H9 (cell line): ENCODE results near the gene SPDEF. TPM values are rescaled to one million over a fixed set of nuclear protein-coding genes. Genes with fewer than 3 reads are reported as not detected.

ENCODE experiments used
- DNase-seq: peaks from one replicate; pipeline ENCODE4 v3.0.0-alpha.2; 2017
- H2AFZ ChIP-seq: one replicate; pipeline ENCODE4 v1.6.1; 2013; ENCODE audit warnings: mild to moderate bottlenecking, low read length, control low read depth, moderate library complexity
- H2AK5ac ChIP-seq: 2 replicates; pipeline ENCODE4 v1.6.1; 2013; ENCODE audit warnings: low read length, control low read depth, mixed read lengths; ENCODE audit not compliant: insufficient read length
- H2BK120ac ChIP-seq: one replicate; pipeline ENCODE4 v1.6.1; 2013; ENCODE audit warnings: low read depth, mild to moderate bottlenecking, low read length, control low read depth, inconsistent platforms; ENCODE audit not compliant: poor library complexity, severe bottlenecking
- H2BK12ac ChIP-seq: 2 replicates; pipeline ENCODE4 v1.6.1; 2013; ENCODE audit warnings: low read length, control low read depth, mixed read lengths, low read depth; ENCODE audit not compliant: insufficient read length
- H2BK15ac ChIP-seq: 2 replicates; pipeline ENCODE4 v1.6.1; 2013; ENCODE audit warnings: low read depth, low read length, control low read depth
- H2BK20ac ChIP-seq: one replicate; pipeline ENCODE4 v1.6.1; 2013; ENCODE audit warnings: low read depth, mild to moderate bottlenecking, low read length, control low read depth, inconsistent platforms; ENCODE audit not compliant: poor library complexity, severe bottlenecking
- H2BK5ac ChIP-seq: 2 replicates; pipeline ENCODE4 v1.6.1; 2013; ENCODE audit warnings: low read length, control low read depth, mixed read lengths; ENCODE audit not compliant: insufficient read length
- H3K14ac ChIP-seq: 2 replicates; pipeline ENCODE4 v1.6.1; 2013; ENCODE audit warnings: low read length, control low read depth; ENCODE audit not compliant: insufficient read depth
- H3K18ac ChIP-seq: 2 replicates; pipeline ENCODE4 v1.6.1; 2013; ENCODE audit warnings: low read depth, mild to moderate bottlenecking, mixed read lengths, low read length, control low read depth; ENCODE audit not compliant: insufficient read length
- H3K23ac ChIP-seq: 2 replicates; pipeline ENCODE4 v1.6.1; 2013; ENCODE audit warnings: low read length, control low read depth, mixed read lengths, low read depth; ENCODE audit not compliant: insufficient read length
- H3K23me2 ChIP-seq: 2 replicates; pipeline ENCODE4 v1.6.1; 2013; ENCODE audit warnings: low read depth, mild to moderate bottlenecking, mixed read lengths, low read length, control low read depth; ENCODE audit not compliant: insufficient read length, poor library complexity, severe bottlenecking
- H3K27ac ChIP-seq: 2 replicates; pipeline ENCODE4 v1.5.1; 2013; ENCODE audit warnings: low read length, control low read depth, mixed read lengths, low read depth; ENCODE audit not compliant: insufficient read length
- H3K27me3 ChIP-seq: 2 replicates; pipeline ENCODE4 v1.6.1; 2013; ENCODE audit warnings: low read length, control low read depth, inconsistent platforms; ENCODE audit not compliant: insufficient read depth
- H3K4ac ChIP-seq: 2 replicates; pipeline ENCODE4 v1.6.1; 2013; ENCODE audit warnings: low read depth, mild to moderate bottlenecking, control low read depth, inconsistent platforms, low read length, moderate library complexity
- H3K4me1 ChIP-seq: 2 replicates; pipeline ENCODE4 v1.6.1; 2013; ENCODE audit warnings: low read length, control low read depth, inconsistent platforms; ENCODE audit not compliant: insufficient read depth
- H3K4me2 ChIP-seq: 2 replicates; pipeline ENCODE4 v1.6.1; 2013; ENCODE audit warnings: low read length, control low read depth, mixed read lengths; ENCODE audit not compliant: insufficient read length, insufficient read depth
- H3K56ac ChIP-seq: 2 replicates; pipeline ENCODE4 v1.6.1; 2013; ENCODE audit warnings: low read depth, mild to moderate bottlenecking, mixed read lengths, low read length, control low read depth; ENCODE audit not compliant: insufficient read length
- H3K79me1 ChIP-seq: 2 replicates; pipeline ENCODE4 v1.6.1; 2013; ENCODE audit warnings: low read depth, mild to moderate bottlenecking, moderate library complexity, low read length, control low read depth, inconsistent platforms; ENCODE audit not compliant: insufficient read depth, poor library complexity, severe bottlenecking
- H3K79me2 ChIP-seq: 2 replicates; pipeline ENCODE4 v1.6.1; 2013; ENCODE audit warnings: low read length, control low read depth, inconsistent platforms; ENCODE audit not compliant: insufficient read depth
- H3K9ac ChIP-seq: 2 replicates; pipeline ENCODE4 v1.6.1; 2013; ENCODE audit warnings: low read length, control low read depth, mixed read lengths; ENCODE audit not compliant: insufficient read length; ENCODE audit errors: extremely low read depth
- H3K9me3 ChIP-seq: one replicate; pipeline ENCODE4 v1.6.1; 2013; ENCODE audit warnings: low read depth, low read length, inconsistent platforms; ENCODE audit not compliant: control insufficient read depth
- H3T11ph ChIP-seq: one replicate; pipeline ENCODE4 v1.6.1; 2013; ENCODE audit warnings: mild to moderate bottlenecking, low read length, control low read depth, inconsistent platforms
- H4K20me1 ChIP-seq: one replicate; pipeline ENCODE4 v1.6.1; 2013; ENCODE audit not compliant: control insufficient read depth, insufficient read length, insufficient read depth
- H4K5ac ChIP-seq: 2 replicates; pipeline ENCODE4 v1.6.1; 2013; ENCODE audit warnings: low read depth, mild to moderate bottlenecking, mixed read lengths, low read length, control low read depth; ENCODE audit not compliant: insufficient read length
- H4K8ac ChIP-seq: replicated peaks from 2 replicates; pipeline ENCODE4 v1.6.1; 2013; ENCODE audit warnings: low read length, control low read depth, mixed read lengths, low read depth; ENCODE audit not compliant: insufficient read length
- H4K91ac ChIP-seq: 2 replicates; pipeline ENCODE4 v1.6.1; 2013; ENCODE audit warnings: low read depth, mild to moderate bottlenecking, moderate library complexity, mixed read lengths, low read length, control low read depth; ENCODE audit not compliant: insufficient read length
- H3K27ac Mint-ChIP-seq, 3 experiments: 2 replicates in 2 of 3; 3 replicates in 1 of 3; pipeline ENCODE4 v1.8.0; 2020 to 2021; ENCODE audit warnings: mixed read lengths in 3 of 3, mild to moderate bottlenecking in 1 of 3, moderate library complexity in 1 of 3
- H3K27me3 Mint-ChIP-seq: 2 replicates; pipeline ENCODE4 v1.8.0; 2021; ENCODE audit warnings: low read depth, mild to moderate bottlenecking, moderate library complexity, mixed read lengths
- H3K36me3 Mint-ChIP-seq, 3 experiments: 2 replicates in 2 of 3; 3 replicates in 1 of 3; pipeline ENCODE4 v1.8.0; 2020 to 2021; ENCODE audit warnings: low read depth in 3 of 3, mixed read lengths in 3 of 3; ENCODE audit not compliant: insufficient read depth in 1 of 3
- H3K4me1 Mint-ChIP-seq, 2 experiments: 2 replicates each; pipeline ENCODE4 v1.8.0; 2020; ENCODE audit warnings: mixed read lengths in 2 of 2
- H3K4me3 Mint-ChIP-seq, 2 experiments: 2 replicates in 1 of 2; 3 replicates in 1 of 2; pipeline ENCODE4 v1.8.0; 2020 to 2021; ENCODE audit warnings: mild to moderate bottlenecking in 2 of 2, mixed read lengths in 2 of 2, moderate library complexity in 1 of 2
- H3K9me3 Mint-ChIP-seq, 2 experiments: 2 replicates in 1 of 2; 3 replicates in 1 of 2; pipeline ENCODE4 v1.8.0; 2020; ENCODE audit warnings: mild to moderate bottlenecking in 2 of 2, mixed read lengths in 2 of 2, moderate library complexity in 1 of 2
- WGBS: extraction: QIAGEN DNeasy Blood & Tissue Kit; methylation state at CpG from one replicate; pipeline ENCODE4 v1.1.7; 2013; ENCODE audit warnings: missing lambda C conversion rate, low lambda C conversion rate, mixed read lengths; ENCODE audit not compliant: insufficient read length; ENCODE audit errors: extremely low coverage; 5-methylcytosine and 5-hydroxymethylcytosine counted together
- total RNA-seq: library from RNA; stranded (reverse); gene quantifications from 2 replicates; pipeline ENCODE4 v1.2.1, GENCODE V29; 2021
- TF ChIP-seq, protein P1 (sequence below): fragments of 200-600 bp; sonication (generic); conservative IDR thresholded peaks from 3 replicates; pipeline ENCODE4 v1.8.0; 2021; ENCODE audit warnings: antibody characterized with exemption, mild to moderate bottlenecking

Gene SPDEF
- total RNA-seq, 1 experiment from 2014 or later: 0.15 TPM

DNA sequence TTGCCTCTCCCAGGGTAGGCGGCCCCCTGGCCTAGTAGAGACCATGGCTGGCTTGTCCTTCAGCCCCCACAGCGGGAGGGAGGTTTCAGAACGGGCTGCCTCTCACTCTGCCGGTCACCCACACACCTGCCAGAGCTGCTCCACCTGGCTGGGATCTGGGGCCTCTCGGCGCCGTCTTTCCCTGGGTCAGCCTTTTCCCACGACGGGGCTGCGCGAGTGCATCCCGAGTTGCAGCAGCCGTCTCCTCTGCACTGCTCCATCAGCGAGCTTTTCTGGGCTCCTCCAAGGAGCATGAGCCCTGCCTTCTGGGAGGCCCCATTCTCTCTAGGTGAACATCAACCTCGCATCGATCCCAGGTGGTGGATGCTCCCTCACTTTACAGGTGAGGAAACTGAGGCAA, 15.9 kb upstream of the SPDEF start:
- no peaks in the 10 kb centered on the region; the same call in 1 of the 2 replicates for H3K4me1 ChIP-seq
- H4K8ac ChIP-seq: no peak overlapping the region
- no peak overlapping the region for H3T11ph ChIP-seq
- Mint-ChIP-seq H3K9me3 (no peaks in the 10 kb centered on the region; a peak in 1 of 5 replicates), H3K27me3 (no peaks in the 10 kb centered on the region; the same call in 1 of the 2 replicates), H3K4me3 (no peak overlapping the region), H3K36me3 (peaks cover 0 to 4% (median 0%) of the 10 kb centered on the region in 3 experiments; a peak in 2 of 7 replicates), H3K27ac (peak overlapping the region in 2 of 3 experiments; percentile 19 to 45; a peak in 3 of 7 replicates), H3K4me1 (peaks cover 32 to 46% of the 10 kb centered on the region in 2 experiments)
- H3K79me2 ChIP-seq: no peaks in the 10 kb centered on the region
- H2AFZ ChIP-seq: no peak overlapping the region
- H2BK5ac ChIP-seq: no peak overlapping the region
- DNase-seq: no peak
- no peaks in the 10 kb centered on the region for H3K9me3 ChIP-seq
- H3K18ac ChIP-seq: no peak overlapping the region
- no peak overlapping the region for H3K4me2 ChIP-seq
- H2AK5ac ChIP-seq: no peak overlapping the region
- H4K5ac ChIP-seq: no peak overlapping the region
- no peak overlapping the region for H3K56ac ChIP-seq
- H3K14ac ChIP-seq: no peak overlapping the region
- no peaks in the 10 kb centered on the region for H3K23me2 ChIP-seq
- no peak overlapping the region for H3K9ac ChIP-seq
- no peak overlapping the region for H3K4ac ChIP-seq
- no peak overlapping the region for H3K27ac ChIP-seq
- no peak overlapping the region for H2BK120ac ChIP-seq
- H3K23ac ChIP-seq: no peak overlapping the region
- no peak overlapping the region for H2BK15ac ChIP-seq
- H4K91ac ChIP-seq: no peak overlapping the region
- H3K27me3 ChIP-seq: no peaks in the 10 kb centered on the region
- H3K79me1 ChIP-seq: no peaks in the 10 kb centered on the region
- no peak overlapping the region for H2BK20ac ChIP-seq
- TF ChIP-seq, protein P1, sequence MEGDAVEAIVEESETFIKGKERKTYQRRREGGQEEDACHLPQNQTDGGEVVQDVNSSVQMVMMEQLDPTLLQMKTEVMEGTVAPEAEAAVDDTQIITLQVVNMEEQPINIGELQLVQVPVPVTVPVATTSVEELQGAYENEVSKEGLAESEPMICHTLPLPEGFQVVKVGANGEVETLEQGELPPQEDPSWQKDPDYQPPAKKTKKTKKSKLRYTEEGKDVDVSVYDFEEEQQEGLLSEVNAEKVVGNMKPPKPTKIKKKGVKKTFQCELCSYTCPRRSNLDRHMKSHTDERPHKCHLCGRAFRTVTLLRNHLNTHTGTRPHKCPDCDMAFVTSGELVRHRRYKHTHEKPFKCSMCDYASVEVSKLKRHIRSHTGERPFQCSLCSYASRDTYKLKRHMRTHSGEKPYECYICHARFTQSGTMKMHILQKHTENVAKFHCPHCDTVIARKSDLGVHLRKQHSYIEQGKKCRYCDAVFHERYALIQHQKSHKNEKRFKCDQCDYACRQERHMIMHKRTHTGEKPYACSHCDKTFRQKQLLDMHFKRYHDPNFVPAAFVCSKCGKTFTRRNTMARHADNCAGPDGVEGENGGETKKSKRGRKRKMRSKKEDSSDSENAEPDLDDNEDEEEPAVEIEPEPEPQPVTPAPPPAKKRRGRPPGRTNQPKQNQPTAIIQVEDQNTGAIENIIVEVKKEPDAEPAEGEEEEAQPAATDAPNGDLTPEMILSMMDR: no peak
- no CpG with 5 or more reads among the region's 16 CpGs for WGBS
- H2BK12ac ChIP-seq: no peak overlapping the region
- no peaks in the 10 kb centered on the region for H4K20me1 ChIP-seq
